Transverse colon (tissue), 4 donors: ENCODE results near the gene LAMC2. TPM values are rescaled to one million over a fixed set of nuclear protein-coding genes. Genes with fewer than 3 reads are reported as not detected.

Experiments
- DNase-seq: peaks from one replicate; pipeline ENCODE4 v3.0.0-alpha.2; 2019
- H3K27ac ChIP-seq, 4 donors: fragments of 200-600 bp; sonication (generic); 2 replicates each; pipeline ENCODE4 v1.5.1; 2016 to 2018; ENCODE audit warnings: inconsistent platforms in 4 of 4
- H3K27me3 ChIP-seq: fragments of 200-600 bp; sonication (generic); 2 replicates; pipeline ENCODE4 v1.5.1; 2017; ENCODE audit warnings: inconsistent platforms
- H3K36me3 ChIP-seq, 4 donors: fragments of 200-600 bp; sonication (generic); 2 replicates each; pipeline ENCODE4 v1.5.1; 2017 to 2019; ENCODE audit warnings: inconsistent platforms in 4 of 4
- H3K4me1 ChIP-seq, 4 donors: fragments of 200-600 bp; sonication (generic); 2 replicates each; pipeline ENCODE4 v1.5.1; 2017 to 2020; ENCODE audit warnings: inconsistent platforms in 4 of 4
- H3K4me3 ChIP-seq, 4 donors: fragments of 200-600 bp; sonication (generic); 1 replicate in 1 of 4; 2 replicates in 3 of 4; pipeline versions ENCODE4 v1.5.1 to v1.6.1; 2017 to 2019; ENCODE audit warnings: inconsistent platforms in 4 of 4
- H3K9me3 ChIP-seq, 2 donors: fragments of 200-600 bp; sonication (generic); 2 replicates each; pipeline ENCODE4 v1.5.1; 2017 to 2019; ENCODE audit warnings: inconsistent platforms in 2 of 2
- CTCF ChIP-seq, 5 experiments: fragments of 200-600 bp in 3 of 5; fragments of 450-650 bp in 2 of 5; sonication (generic) in 3 of 5; IDR thresholded peaks; 1 replicate in 2 of 5; 2 replicates in 3 of 5; pipeline ENCODE4 v1.5.1; 2016 to 2017; ENCODE audit warnings: antibody characterized with exemption in 5 of 5, inconsistent platforms in 3 of 5, mild to moderate bottlenecking in 2 of 5, moderate library complexity in 1 of 5
- EP300 ChIP-seq: sonication (generic); formaldehyde crosslinking; IDR thresholded peaks from one replicate; pipeline ENCODE4 v1.6.1; 2017; ENCODE audit warnings: antibody characterized with exemption, low read depth
- POLR2A ChIP-seq: fragments of 450-650 bp; IDR thresholded peaks from one replicate; pipeline ENCODE4 v1.6.1; 2016; ENCODE audit warnings: antibody characterized with exemption, mild to moderate bottlenecking, moderate library complexity
- POLR2AphosphoS5 ChIP-seq, 3 donors: sonication (generic); formaldehyde crosslinking; IDR thresholded peaks; one replicate each; pipeline ENCODE4 v1.6.1; 2016; ENCODE audit warnings: antibody characterized with exemption in 3 of 3
- WGBS, 2 donors: methylation state at CpG; one replicate each; pipeline ENCODE4 v1.1.5; 2018; ENCODE audit warnings: low coverage in 1 of 2; 5-methylcytosine and 5-hydroxymethylcytosine counted together
- in situ Hi-C, 4 donors: fragments of 200-750 bp; cut with MboI; loops; one replicate each; pipeline versions ENCODE4 v1.15.0 to v1.15.1; 2017; ENCODE audit warnings: low sequenced_read_pairs in 3 of 4, low pct_ligation_motif_present in 1 of 4, low pct_unique_long_range_greater_than_20kb in 1 of 4
- intact Hi-C: fragments of 100-400 bp; cut with DNase I; formaldehyde crosslinking; loops from one replicate; pipeline ENCODE4 v1.15.1; 2023; ENCODE audit warnings: low total_unique reads
- total RNA-seq, 4 donors: library from RNA; depleted of rRNA; stranded (reverse); fragments of >200 nt; gene quantifications; one replicate each; pipeline ENCODE4 v1.1.0, GENCODE V29; 2016

Gene LAMC2
- total RNA-seq, 4 donors from 2014 or later = 9.7 to 25.9 (median 16.1) TPM

DNA sequence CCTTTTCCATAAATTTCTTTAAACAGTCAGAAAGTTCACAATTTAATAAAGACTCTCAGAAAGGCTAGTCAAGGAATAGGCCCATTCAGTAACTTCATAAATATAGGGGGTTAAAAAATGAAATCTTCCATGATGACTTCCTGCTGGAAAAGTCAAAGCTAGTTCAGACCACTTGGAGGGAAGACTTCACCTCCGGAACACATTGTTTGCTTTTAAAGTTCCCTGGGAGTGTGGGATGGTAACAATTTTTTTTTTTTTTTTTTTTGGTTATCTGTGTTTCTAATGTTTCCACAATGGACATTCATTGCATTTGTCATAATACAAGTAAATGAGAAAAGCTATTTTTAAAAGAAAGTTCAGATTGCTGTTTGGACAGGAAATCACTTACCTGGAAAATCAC lies 18.4 kb upstream of the LAMC2 start:
- no peak for DNase-seq
- Histone ChIP-seq H3K4me3 (no peak overlapping the region), H3K4me1 (no peaks in the 10 kb centered on the region), H3K36me3 (no peaks in the 10 kb centered on the region), H3K27me3 (no peaks in the 10 kb centered on the region), H3K9me3 (no peaks in the 10 kb centered on the region), H3K27ac (no peak overlapping the region)
- 89 to 100% methylated on average over 1 of the region's 1 CpG for WGBS, 2 donors
- intact Hi-C loops (no loop called here), in situ Hi-C loops (no loop called here)
- TF ChIP-seq EP300 (no peak), POLR2AphosphoS5 (IDR thresholded peaks at IDR 0.05) (no peak), CTCF (IDR thresholded peaks at IDR 0.05) (no peak), POLR2A (no peak)

- 50 to 69% methylated on average over 2 to 3 of the region's 3 CpGs for WGBS, 2 donors
- intact Hi-C loops = no loop called here
- H3K4me3 ChIP-seq = no peak overlapping the region
Observed at GRCh38 chr1:183168308-183168707, 17.8 kb upstream of the LAMC2 start.

GRCh38 chr1:183173828-183174227 lies 12.2 kb upstream of the LAMC2 start:
- Histone ChIP-seq H3K27ac (no peak overlapping the region), H3K4me3 (no peak overlapping the region), H3K27me3 (no peaks in the 10 kb centered on the region), H3K9me3 (no peaks in the 10 kb centered on the region), H3K4me1 (no peaks in the 10 kb centered on the region), H3K36me3 (no peaks in the 10 kb centered on the region)
- intact Hi-C loops (no loop called here), in situ Hi-C loops (no loop called here)
- DNase-seq = no peak
- WGBS, 2 donors = 67 to 79% methylated on average over 1 to 2 of the region's 2 CpGs
- TF ChIP-seq POLR2A (no peak), CTCF (IDR thresholded peaks at IDR 0.05) (no peak), EP300 (no peak), POLR2AphosphoS5 (IDR thresholded peaks at IDR 0.05) (no peak)

More at GRCh38 chr1:183168308-183168707, 17.8 kb upstream of the LAMC2 start:
- Histone ChIP-seq H3K27ac (no peak overlapping the region), H3K27me3 (no peaks in the 10 kb centered on the region), H3K4me1 (no peaks in the 10 kb centered on the region), H3K9me3 (no peaks in the 10 kb centered on the region), H3K36me3 (no peaks in the 10 kb centered on the region)
- in situ Hi-C loops = no loop called here
- TF ChIP-seq POLR2AphosphoS5 (IDR thresholded peaks at IDR 0.05) = no peak
- TF ChIP-seq CTCF (IDR thresholded peaks at IDR 0.05) = no peak
- no peak for TF ChIP-seq EP300
- no peak for TF ChIP-seq POLR2A
- DNase-seq = no peak

DNA sequence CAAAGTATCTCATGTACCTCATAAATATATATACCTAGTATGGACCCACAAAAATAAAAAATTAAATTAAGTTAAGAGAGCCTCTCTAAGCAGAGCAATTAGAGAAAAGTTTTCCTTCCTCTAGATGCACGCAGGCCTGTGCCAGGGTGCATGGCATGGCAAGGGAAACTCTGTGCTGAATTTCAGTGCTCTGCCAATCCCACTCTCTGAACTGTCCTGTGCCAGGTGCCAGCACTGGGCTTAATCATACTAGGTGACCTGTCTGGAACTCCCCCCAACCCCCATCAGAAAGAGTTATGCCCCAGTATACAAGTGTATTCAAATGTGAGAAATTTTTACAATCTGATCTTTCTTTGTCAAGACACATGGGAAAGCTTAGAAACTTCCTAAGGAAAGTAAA lies 10.4 kb upstream of the LAMC2 start:
- intact Hi-C loops (no loop called here), in situ Hi-C loops (no loop called here)
- Histone ChIP-seq H3K36me3 (no peaks in the 10 kb centered on the region), H3K9me3 (no peaks in the 10 kb centered on the region), H3K4me1 (peaks cover 0 to 9% (median 4%) of the 10 kb centered on the region in 4 donors), H3K4me3 (no peak overlapping the region), H3K27me3 (no peaks in the 10 kb centered on the region), H3K27ac (no peak overlapping the region)
- TF ChIP-seq CTCF (IDR thresholded peaks at IDR 0.05) = no peak
- no peak for TF ChIP-seq EP300
- no peak for TF ChIP-seq POLR2A
- TF ChIP-seq POLR2AphosphoS5 (IDR thresholded peaks at IDR 0.05) = no peak
- no peak for DNase-seq
- 68 to 73% methylated on average over 1 of the region's 1 CpG for WGBS, 2 donors
